A549 (cell line): ENCODE data around the gene PRSS8. TPM values are rescaled to one million over a fixed set of nuclear protein-coding genes. Genes with fewer than 3 reads are reported as not detected.
A peak's percentile ranks its signal among the peaks of the same experiment; 100 is the strongest.

Experiments
- BHLHE40 ChIP-seq: IDR thresholded peaks from 2 replicates; pipeline ENCODE4 v1.6.1; 2012; ENCODE audit warnings: low read depth, low read length, inconsistent platforms
- CEBPB ChIP-seq, 2 experiments: fragments of >200 bp in 1 of 2; sonication (Bioruptor Twin) in 1 of 2; formaldehyde crosslinking in 1 of 2; IDR thresholded peaks; 2 replicates each; pipeline ENCODE4 v1.6.1; 2012 to 2016
- CHD4 ChIP-seq: fragments of 200-600 bp; sonication (generic); IDR thresholded peaks from 2 replicates; pipeline ENCODE4 v1.6.1; 2016; ENCODE audit warnings: antibody characterized with exemption, mild to moderate bottlenecking, borderline replicate concordance
- EHF ChIP-seq: fragments of 250-450 bp; sonication (Bioruptor Pico); IDR thresholded peaks from 2 replicates; pipeline ENCODE4 v1.5.0; 2020; ENCODE audit warnings: mild to moderate bottlenecking
- ELK1 ChIP-seq: fragments of 150-350 bp; IDR thresholded peaks from 2 replicates; pipeline ENCODE4 v1.6.1; 2014; ENCODE audit warnings: low read depth, mild to moderate bottlenecking, low read length
- FOXS1 ChIP-seq: fragments of 250-450 bp; sonication (Bioruptor Pico); IDR thresholded peaks from 2 replicates; pipeline ENCODE4 v1.5.0; 2020; ENCODE audit warnings: mild to moderate bottlenecking, moderate library complexity
- GATA3 ChIP-seq: IDR thresholded peaks from 2 replicates; pipeline ENCODE4 v1.6.1; 2012; ENCODE audit warnings: borderline replicate concordance
- HMGXB4 ChIP-seq: fragments of 250-450 bp; sonication (Bioruptor Pico); IDR thresholded peaks from 2 replicates; pipeline ENCODE4 v1.5.0; 2021; ENCODE audit warnings: mild to moderate bottlenecking, moderate library complexity, borderline replicate concordance
- HOXA7 ChIP-seq: fragments of 250-450 bp; sonication (Bioruptor Pico); IDR thresholded peaks from 2 replicates; pipeline ENCODE4 v1.5.0; 2020; ENCODE audit warnings: mild to moderate bottlenecking, moderate library complexity
- HOXB13 ChIP-seq: fragments of 250-450 bp; sonication (Bioruptor Pico); IDR thresholded peaks from 2 replicates; pipeline ENCODE4 v1.5.0; 2020; ENCODE audit warnings: low read depth, mild to moderate bottlenecking, moderate library complexity
- HOXB5 ChIP-seq: fragments of 250-450 bp; sonication (Bioruptor Pico); IDR thresholded peaks from 2 replicates; pipeline ENCODE4 v1.5.0; 2020; ENCODE audit warnings: mild to moderate bottlenecking, moderate library complexity
- JUN ChIP-seq, 2 experiments: fragments of >200 bp; sonication (Bioruptor Twin); formaldehyde crosslinking; IDR thresholded peaks; 2 replicates in 1 of 2; 3 replicates in 1 of 2; pipeline ENCODE4 v1.6.1; 2016 to 2017
- MAFK ChIP-seq: fragments of 450-650 bp; IDR thresholded peaks from 2 replicates; pipeline ENCODE4 v1.6.1; 2014; ENCODE audit not compliant: partially characterized antibody
- MAX ChIP-seq: IDR thresholded peaks from 2 replicates; pipeline ENCODE4 v1.6.1; 2012
- NPAS2 ChIP-seq: fragments of 250-450 bp; sonication (Bioruptor Pico); IDR thresholded peaks from 2 replicates; pipeline ENCODE4 v1.8.0; 2022; ENCODE audit warnings: mild to moderate bottlenecking, moderate library complexity, borderline replicate concordance
- PHF8 ChIP-seq: fragments of 200-600 bp; sonication (generic); IDR thresholded peaks from 2 replicates; pipeline ENCODE4 v1.6.1; 2016; ENCODE audit warnings: low read depth, mild to moderate bottlenecking, antibody characterized with exemption, moderate library complexity, borderline replicate concordance
- POLR2A ChIP-seq: IDR thresholded peaks from 2 replicates; pipeline ENCODE4 v1.6.1; 2012; ENCODE audit warnings: mild to moderate bottlenecking, low read length
- POLR2AphosphoS2 ChIP-seq: conservative IDR thresholded peaks from 2 replicates; pipeline ENCODE4 v1.6.1; 2012; ENCODE audit warnings: low read length, improper control_type of control experiment, inconsistent platforms
- RARB ChIP-seq: fragments of 250-450 bp; sonication (Bioruptor Pico); IDR thresholded peaks from 2 replicates; pipeline ENCODE4 v1.8.0; 2021; ENCODE audit warnings: mild to moderate bottlenecking, moderate library complexity
- RCOR1 ChIP-seq: fragments of 150-350 bp; IDR thresholded peaks from 2 replicates; pipeline ENCODE4 v1.6.1; 2014; ENCODE audit warnings: antibody characterized with exemption, low read length, low read depth
- RFX5 ChIP-seq: fragments of 450-650 bp; IDR thresholded peaks from 2 replicates; pipeline ENCODE4 v1.7.1; 2014; ENCODE audit warnings: antibody characterized with exemption, mild to moderate bottlenecking, moderate library complexity
- RNF2 ChIP-seq: fragments of 200-600 bp; sonication (generic); IDR thresholded peaks from 2 replicates; pipeline ENCODE4 v1.6.1; 2016; ENCODE audit warnings: low read depth, mild to moderate bottlenecking, antibody characterized with exemption, moderate library complexity, borderline replicate concordance
- SMC3 ChIP-seq: fragments of >200 bp; sonication (Bioruptor Twin); formaldehyde crosslinking; IDR thresholded peaks from 3 replicates; pipeline ENCODE4 v1.6.1; 2018; ENCODE audit warnings: inconsistent platforms
- TP53 ChIP-seq: fragments of 250-450 bp; sonication (Bioruptor Pico); IDR thresholded peaks from 2 replicates; pipeline ENCODE4 v1.5.0; 2021; ENCODE audit warnings: mild to moderate bottlenecking, moderate library complexity
- USF2 ChIP-seq: fragments of 450-650 bp; IDR thresholded peaks from 2 replicates; pipeline ENCODE4 v1.6.1; 2014; ENCODE audit warnings: antibody characterized with exemption
- ZFP36 ChIP-seq: fragments of 450-650 bp; IDR thresholded peaks from 2 replicates; pipeline ENCODE4 v1.6.1; 2014; ENCODE audit warnings: borderline replicate concordance; ENCODE audit not compliant: partially characterized antibody
- ZNF302 ChIP-seq: fragments of 250-450 bp; sonication (Bioruptor Pico); IDR thresholded peaks from 2 replicates; pipeline ENCODE4 v1.9.0; 2021; ENCODE audit warnings: inconsistent platforms, mild to moderate bottlenecking, moderate library complexity
- polyA plus RNA-seq, 4 experiments: library from polyadenylated mRNA; depleted of rRNA in 3 of 4; stranded (reverse); fragments of >200 nt; fragmentation: RNase III in 1 of 4; extraction: RNeasy Plus Mini Kit Qiagen cat#74134 plus additional on column Dnase treatment in 1 of 4; gene quantifications; 2 replicates in 3 of 4; 3 replicates in 1 of 4; pipeline ENCODE4 v1.2.3, GENCODE V29; 2011 to 2017

The PRSS8 gene
- polyA plus RNA-seq, 2 of the 4 experiments (the other 2 are of a cell fraction) = 0.08 to 0.09 TPM

- no peak for TF ChIP-seq ELK1
- 0 out of 2 replicates have a peak, but pooled peaks have one; percentile 63 for TF ChIP-seq HOXB13 (CRISPR knock-in tag)
- TF ChIP-seq ZNF302 = no peak
- peak; percentile 26; the same call in 1 of the 2 replicates for TF ChIP-seq PHF8
- peak in 1 of 2 experiments; percentile 60; a peak in 1 of 5 replicates for TF ChIP-seq JUN (IDR thresholded peaks at IDR 0.05)
- peak; percentile 52 for TF ChIP-seq POLR2A
- TF ChIP-seq HOXB5 (CRISPR knock-in tag) = peak; percentile 46; the same call in 1 of the 2 replicates
- TF ChIP-seq GATA3 = no peak
- TF ChIP-seq HMGXB4 (CRISPR knock-in tag) = no peak
- TF ChIP-seq FOXS1 = no peak
- TF ChIP-seq NPAS2 (CRISPR knock-in tag) = no peak
- no peak for TF ChIP-seq RCOR1
- TF ChIP-seq EHF (CRISPR knock-in tag) = no peak
- no peak for TF ChIP-seq HOXA7 (CRISPR knock-in tag)
- TF ChIP-seq MAFK = no peak
- no peak for TF ChIP-seq ZFP36
- no peak for TF ChIP-seq POLR2AphosphoS2
- no peak for TF ChIP-seq CEBPB (IDR thresholded peaks at IDR 0.05)
- TF ChIP-seq CHD4 = no peak
- TF ChIP-seq RFX5 = no peak
- TF ChIP-seq BHLHE40 = no peak
- no peak for TF ChIP-seq RNF2
- no peak for TF ChIP-seq RARB (CRISPR knock-in tag)
- no peak for TF ChIP-seq TP53 (CRISPR knock-in tag)
- TF ChIP-seq USF2 = no peak
- peak; percentile 90 for TF ChIP-seq MAX
- peak; percentile 92 for TF ChIP-seq SMC3
- TF ChIP-seq, all 56 proteins: peak for 12
Observed at GRCh38 chr16:31142109-31143010, 6.8 kb upstream of the PRSS8 start (continued).
